GM12878 (cell line): ENCODE results near the gene MAIP1. TPM values are rescaled to one million over a fixed set of nuclear protein-coding genes. Genes with fewer than 3 reads are reported as not detected.

ENCODE experiments used
- ASH2L ChIP-seq: fragments of 300-600, 200-600 bp; sonication (generic); IDR thresholded peaks from 2 replicates; pipeline ENCODE4 v1.6.1; 2017; ENCODE audit warnings: low read depth, mild to moderate bottlenecking, borderline replicate concordance
- CHD1 ChIP-seq: IDR thresholded peaks from 2 replicates; pipeline ENCODE4 v1.6.1; 2012; ENCODE audit warnings: low read depth, low read length, improper control_type of control experiment
- CREM ChIP-seq: IDR thresholded peaks from 2 replicates; pipeline ENCODE4 v1.6.1; 2014; ENCODE audit warnings: antibody characterized with exemption, low read depth
- GATAD2B ChIP-seq: fragments of 450-650 bp; conservative IDR thresholded peaks from 2 replicates; pipeline ENCODE4 v1.6.1; 2017; ENCODE audit warnings: low read depth, mild to moderate bottlenecking, moderate library complexity
- HCFC1 ChIP-seq: fragments of 150-350 bp; IDR thresholded peaks from 2 replicates; pipeline ENCODE4 v1.6.1; 2014; ENCODE audit warnings: low read length
- IKZF1 ChIP-seq: fragments of 450-650 bp; conservative IDR thresholded peaks from 2 replicates; pipeline ENCODE4 v1.6.1; 2017; ENCODE audit warnings: antibody characterized with exemption, mild to moderate bottlenecking
- IKZF2 ChIP-seq, 2 experiments: fragments of 450-650 bp; IDR thresholded peaks; 2 replicates each; pipeline ENCODE4 v1.6.1; 2017; ENCODE audit warnings: mild to moderate bottlenecking in 2 of 2, moderate library complexity in 2 of 2
- MEF2B ChIP-seq: fragments of 450-650 bp; IDR thresholded peaks from 2 replicates; pipeline ENCODE4 v1.6.1; 2018; ENCODE audit warnings: mild to moderate bottlenecking, moderate library complexity; ENCODE audit not compliant: partially characterized antibody, poor library complexity, severe bottlenecking
- MYB ChIP-seq: fragments of 150-350 bp; IDR thresholded peaks from 2 replicates; pipeline ENCODE4 v1.6.1; 2014; ENCODE audit warnings: mild to moderate bottlenecking, low read depth, low read length, borderline replicate concordance
- NR2C1 ChIP-seq: fragments of 450-650 bp; IDR thresholded peaks from 2 replicates; pipeline ENCODE4 v1.6.1; 2017; ENCODE audit warnings: antibody characterized with exemption, mild to moderate bottlenecking, moderate library complexity
- POLR2AphosphoS5 ChIP-seq: IDR thresholded peaks from 2 replicates; pipeline ENCODE4 v1.6.1; 2011; ENCODE audit warnings: mild to moderate bottlenecking, low read length, inconsistent platforms
- REST ChIP-seq: IDR thresholded peaks from 2 replicates; pipeline ENCODE4 v1.6.1; 2012; ENCODE audit warnings: mild to moderate bottlenecking, low read depth, low read length
- RUNX3 ChIP-seq: IDR thresholded peaks from 2 replicates; pipeline ENCODE4 v1.6.1; 2012; ENCODE audit warnings: low read length, inconsistent platforms
- SMAD5 ChIP-seq: IDR thresholded peaks from 2 replicates; pipeline ENCODE4 v1.6.1; 2016; ENCODE audit warnings: antibody characterized with exemption, low read depth
- TBL1XR1 ChIP-seq: IDR thresholded peaks from 2 replicates; pipeline ENCODE4 v1.6.1; 2012; ENCODE audit warnings: low read depth, low read length, improper control_type of control experiment
- ZBTB11 ChIP-seq: fragments of 450-650 bp; formaldehyde crosslinking; IDR thresholded peaks from 2 replicates; pipeline ENCODE4 v1.5.0; 2022; ENCODE audit warnings: mild to moderate bottlenecking, missing genetic modification characterization
- ZBTB40 ChIP-seq: fragments of 450-650 bp; IDR thresholded peaks from 2 replicates; pipeline ENCODE4 v1.6.1; 2016; ENCODE audit warnings: mild to moderate bottlenecking, moderate library complexity, borderline replicate concordance
- ZNF207 ChIP-seq: fragments of 450-650 bp; IDR thresholded peaks from 2 replicates; pipeline ENCODE4 v1.6.1; 2014; ENCODE audit warnings: antibody characterized with exemption, mild to moderate bottlenecking, borderline replicate concordance
- polyA plus RNA-seq, 11 experiments: library from polyadenylated mRNA; depleted of rRNA in 4 of 11; unstranded in 6 of 11; stranded (reverse) in 5 of 11; fragments of >200 nt; fragmentation: Nextera tagmentation in 4 of 11; fragmentation: Illumina TruSeq in 1 of 11; extraction: Ambion mirVana in 4 of 11; extraction: Trizol in 1 of 11; gene quantifications; 1 replicate in 1 of 11; 2 replicates in 10 of 11; pipeline versions ENCODE4 v1.2.1 to v1.2.3, GENCODE V29; 2011 to 2016; ENCODE audit warnings: inconsistent platforms in 2 of 11, missing spikeins in 2 of 11, low read depth in 1 of 11
- total RNA-seq, 4 experiments: library from RNA; depleted of rRNA in 3 of 4; stranded (reverse); fragments of >200 nt in 3 of 4; fragmentation: Illumina TruSeq in 1 of 4; extraction: Trizol in 1 of 4; gene quantifications; 2 replicates each; pipeline versions ENCODE4 v1.2.1 to v1.2.3, GENCODE V29; 2013 to 2021

The MAIP1 gene
- total and polyA plus RNA-seq, 10 of the 15 experiments (the other 5 are each of a cell fraction or from before 2014, with no cell fraction given): 5.4 to 41.4 (median 25.4) TPM

- TF ChIP-seq CREM (peak; percentile 92), CHD1 (no peak), ZNF207 (peak; percentile 86), NR2C1 (no peak), ASH2L (0 out of 2 replicates have a peak, but pooled peaks have one; percentile 96), POLR2AphosphoS5 (peak; percentile 71), SMAD5 (peak; percentile 68; the same call in 1 of the 2 replicates), TBL1XR1 (no peak), IKZF1 (peak; percentile 94), GATAD2B (peak; percentile 94), ZBTB40 (no peak), HCFC1 (no peak), MYB (0 out of 2 replicates have a peak, but pooled peaks have one; percentile 47), IKZF2 (IDR thresholded peaks at IDR 0.05) (peak; percentile 56 to 80; a peak in 3 of 4 replicates), REST (no peak), ZBTB11 (CRISPR knock-in tag) (no peak), MEF2B (peak; percentile 95), RUNX3 (peak; percentile 26)
These were observed 44.1 kb upstream of the MAIP1 start, which contains the start of gene C2orf69 (continued) for GRCh38 chr2:199911052-199911876.
